Mesothelial cell of epicardium (in vitro differentiated cells): ENCODE measurements around the gene SLC5A6. TPM values are rescaled to one million over a fixed set of nuclear protein-coding genes. Genes with fewer than 3 reads are reported as not detected.

Source experiments
- DNase-seq, 2 experiments: peaks; one replicate each; pipeline ENCODE4 v3.0.0; 2021; ENCODE audit warnings: low spot score in 2 of 2; ENCODE audit not compliant: unreplicated experiment in 2 of 2
- H3K27ac Mint-ChIP-seq: 2 replicates; pipeline ENCODE4 v1.8.0; 2021; ENCODE audit warnings: mixed read lengths
- H3K27me3 Mint-ChIP-seq: 2 replicates; pipeline ENCODE4 v1.8.0; 2021; ENCODE audit warnings: low read depth, mixed read lengths
- H3K36me3 Mint-ChIP-seq: 2 replicates; pipeline ENCODE4 v1.8.0; 2021; ENCODE audit warnings: mixed read lengths
- H3K4me1 Mint-ChIP-seq: 2 replicates; pipeline ENCODE4 v1.8.0; 2021; ENCODE audit warnings: mixed read lengths
- H3K4me3 Mint-ChIP-seq: 2 replicates; pipeline ENCODE4 v1.8.0; 2021; ENCODE audit warnings: mild to moderate bottlenecking, moderate library complexity, mixed read lengths
- H3K9me3 Mint-ChIP-seq: 2 replicates; pipeline ENCODE4 v1.8.0; 2021; ENCODE audit warnings: mixed read lengths
- CTCF ChIP-seq: fragments of 200-600 bp; sonication (generic); IDR thresholded peaks from one replicate; pipeline ENCODE4 v1.5.0; 2021; ENCODE audit warnings: antibody characterized with exemption; ENCODE audit not compliant: unreplicated experiment
- total RNA-seq: library from RNA; stranded (reverse); gene quantifications from 3 replicates; pipeline ENCODE4 v1.2.1, GENCODE V29; 2021

SLC5A6 gene
- total RNA-seq, 1 donor from 2014 or later: 67.9 TPM

- no peak for DNase-seq
- H3K27me3 Mint-ChIP-seq: peaks cover 66% of the 10 kb centered on the region
- TF ChIP-seq CTCF: no peak
- H3K4me3 Mint-ChIP-seq: no peak overlapping the region
- H3K36me3 Mint-ChIP-seq: no peaks in the 10 kb centered on the region
- H3K4me1 Mint-ChIP-seq: peaks cover 2% of the 10 kb centered on the region
- H3K27ac Mint-ChIP-seq: no peak overlapping the region
- H3K9me3 Mint-ChIP-seq: no peaks in the 10 kb centered on the region
Observed at GRCh38 chr2:27255187-27255586, 43.1 kb upstream of the SLC5A6 start.

- Mint-ChIP-seq H3K36me3 (no peaks in the 10 kb centered on the region), H3K4me1 (peaks cover 7% of the 10 kb centered on the region), H3K4me3 (no peak overlapping the region), H3K27me3 (peaks cover 45% of the 10 kb centered on the region), H3K9me3 (no peaks in the 10 kb centered on the region), H3K27ac (no peak overlapping the region)
- DNase-seq: no peak
- TF ChIP-seq CTCF: no peak
Observed at GRCh38 chr2:27251766-27252165, 39.7 kb upstream of the SLC5A6 start.

- H3K36me3 Mint-ChIP-seq: no peaks in the 10 kb centered on the region
Observed at GRCh38 chr2:27250652-27251379, 38.7 kb upstream of the SLC5A6 start.

GRCh38 chr2:27249891-27250651, 38.0 kb upstream of the SLC5A6 start:
- Mint-ChIP-seq H3K27me3 (peaks cover 29% of the 10 kb centered on the region), H3K27ac (no peak overlapping the region), H3K36me3 (no peaks in the 10 kb centered on the region), H3K4me3 (no peak overlapping the region), H3K4me1 (peaks cover 7% of the 10 kb centered on the region), H3K9me3 (no peaks in the 10 kb centered on the region)
- TF ChIP-seq CTCF: peak; percentile 38
- DNase-seq: peak in 1 of 2 experiments; percentile 70

More at GRCh38 chr2:27250652-27251379, 38.7 kb upstream of the SLC5A6 start:
- peaks cover 35% of the 10 kb centered on the region for H3K27me3 Mint-ChIP-seq
- no peak overlapping the region for H3K27ac Mint-ChIP-seq
- no peak overlapping the region for H3K4me3 Mint-ChIP-seq
- no peak for TF ChIP-seq CTCF
- H3K9me3 Mint-ChIP-seq: no peaks in the 10 kb centered on the region
- H3K4me1 Mint-ChIP-seq: peaks cover 7% of the 10 kb centered on the region
- DNase-seq: no peak

- TF ChIP-seq CTCF: no peak
- Mint-ChIP-seq H3K27ac (peak overlapping the region; percentile 28), H3K4me1 (peaks cover 7% of the 10 kb centered on the region), H3K36me3 (peaks cover 1% of the 10 kb centered on the region), H3K4me3 (no peak overlapping the region), H3K27me3 (peaks cover 22% of the 10 kb centered on the region), H3K9me3 (no peaks in the 10 kb centered on the region)
- DNase-seq: no peak
Observed at GRCh38 chr2:27249159-27249890, 37.3 kb upstream of the SLC5A6 start.
